Inflammatory macrophage (primary cell): ENCODE data around the gene TFF1.
"Not testable (repeated sequence)": the region's sequence is repeated elsewhere in the genome, so short reads cannot be mapped to it uniquely, and the experiment has no call there.

ENCODE experiments used
- DNase-seq, 2 donors: peaks; one replicate each; pipeline ENCODE4 v3.0.0-alpha.2; 2020 to 2022
- total RNA-seq, 18 experiments: gene quantifications; one replicate each; lab custom pipeline; 2026; ENCODE audit warnings: mixed read lengths in 6 of 18, inconsistent platforms in 2 of 18; lab: John Stamatoyannopoulos, UW

Gene TFF1
- 0 to 0.03 (median 0) reads per million in 18 experiments for total RNA-seq

DNA sequence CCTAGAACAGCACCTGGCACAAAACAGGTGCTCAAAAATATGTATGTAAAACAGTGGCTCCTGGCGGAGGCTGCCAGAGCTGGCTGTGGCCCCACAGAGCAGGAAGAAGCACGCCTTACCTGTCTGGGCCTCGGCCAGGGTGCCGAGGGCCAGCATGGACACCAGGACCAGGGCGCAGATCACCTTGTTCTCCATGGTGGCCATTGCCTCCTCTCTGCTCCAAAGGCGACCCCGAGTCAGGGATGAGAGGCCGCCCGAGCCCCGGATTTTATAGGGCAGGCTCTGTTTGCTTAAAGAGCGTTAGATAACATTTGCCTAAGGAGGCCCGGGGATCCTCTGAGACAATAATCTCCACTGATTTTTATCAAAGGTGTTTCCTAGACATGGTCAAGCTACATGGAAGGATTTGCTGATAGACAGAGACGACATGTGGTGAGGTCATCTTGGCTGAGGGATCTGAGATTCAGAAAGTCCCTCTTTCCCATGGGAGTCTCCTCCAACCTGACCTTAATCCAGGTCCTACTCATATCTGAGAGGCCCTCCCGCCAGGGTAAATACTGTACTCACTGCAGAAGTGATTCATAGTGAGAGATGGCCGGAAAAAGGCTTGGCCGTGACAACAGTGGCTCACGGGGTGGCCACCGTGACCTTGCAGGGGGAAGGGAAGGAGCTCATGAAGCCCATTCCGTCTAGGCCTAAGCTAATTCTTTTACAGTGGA is at the start of gene TFF1:
TFF1 (minus strand) TSS at position 244 of the 719 bp plus-strand sequence; CDS start at position 204, 40 bp downstream.
- no peak for DNase-seq

DNA sequence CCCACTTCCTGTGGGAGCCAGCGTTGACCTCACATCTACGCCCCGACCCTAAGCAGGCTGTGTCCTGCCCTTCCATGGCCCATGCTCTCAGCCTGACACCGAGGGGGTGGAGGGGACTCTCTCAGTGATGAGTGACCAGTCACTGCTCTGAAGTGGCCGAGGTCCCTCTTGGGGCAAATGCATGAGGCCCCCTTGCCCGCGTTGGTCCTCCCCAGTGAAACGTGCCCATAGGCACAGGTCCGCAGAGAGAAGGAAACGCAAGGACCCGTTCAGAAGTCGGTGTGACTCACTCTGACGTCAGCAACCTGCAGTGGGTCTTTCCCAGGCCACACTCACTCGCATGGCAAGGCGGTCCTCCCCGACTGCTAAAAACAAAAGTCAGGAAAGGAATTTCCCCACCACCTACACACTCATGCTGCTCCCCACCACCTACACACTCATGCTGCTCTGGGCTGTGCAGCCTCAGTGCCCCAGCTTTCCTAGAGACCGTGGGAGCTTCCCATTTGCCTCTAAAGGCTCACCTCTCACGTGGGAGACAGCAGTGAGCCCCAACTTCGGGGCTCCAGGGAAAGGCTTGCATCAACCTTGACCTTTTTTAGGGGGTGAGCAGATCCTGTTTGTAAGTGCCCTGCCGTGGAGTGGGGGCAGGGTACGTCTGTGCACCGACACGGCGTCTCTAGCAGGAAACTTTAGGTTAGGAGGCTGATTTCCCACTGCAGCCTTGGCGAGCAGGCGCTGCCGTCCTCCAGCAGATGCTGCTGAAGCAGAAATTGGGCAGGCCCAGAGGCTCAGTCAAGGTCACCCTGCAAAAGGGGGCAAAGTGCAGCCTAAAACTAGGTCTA is 48.8 kb upstream of the TFF1 start:
- DNase-seq = peak; percentile 38 to 83

DNA sequence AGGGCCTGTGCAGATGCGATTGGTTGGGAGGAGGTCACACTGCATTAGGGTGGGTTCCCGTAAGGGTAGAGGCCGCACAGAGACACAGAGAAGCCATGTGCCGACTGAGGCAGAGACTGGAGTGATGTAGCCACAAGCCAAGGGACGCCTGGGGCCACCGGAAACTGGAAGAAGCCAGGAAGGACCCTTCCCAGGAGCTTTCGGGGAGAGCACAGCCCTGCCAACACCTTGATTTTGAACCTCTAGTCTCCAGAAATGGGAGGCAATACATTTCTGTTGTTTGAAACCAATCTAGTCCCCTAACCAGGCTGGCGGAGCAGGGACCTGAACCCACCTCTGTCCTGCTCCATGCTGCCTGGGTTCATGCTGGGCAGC is 48.2 kb upstream of the TFF1 start:
- no peak for DNase-seq

DNA sequence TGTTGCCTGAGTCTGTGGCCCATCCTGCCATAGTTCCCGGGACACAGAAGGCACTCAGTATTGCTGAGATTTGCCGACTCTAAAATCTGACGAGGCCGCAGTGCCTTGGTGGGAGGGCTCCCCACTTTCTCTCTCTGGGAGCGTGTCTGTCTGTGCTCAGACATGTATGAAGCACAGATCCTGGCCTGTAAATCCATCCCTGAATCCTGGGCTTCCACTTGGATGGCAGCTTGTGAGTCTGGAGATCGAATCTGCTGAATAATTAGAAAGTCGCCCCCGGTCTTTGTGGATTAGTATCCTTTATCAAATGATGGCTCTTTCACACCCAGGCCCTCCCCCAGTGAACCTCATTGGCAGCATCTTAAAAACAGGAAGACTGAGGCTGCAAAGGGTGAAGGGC is 47.7 kb upstream of the TFF1 start:
- no peak for DNase-seq

DNA sequence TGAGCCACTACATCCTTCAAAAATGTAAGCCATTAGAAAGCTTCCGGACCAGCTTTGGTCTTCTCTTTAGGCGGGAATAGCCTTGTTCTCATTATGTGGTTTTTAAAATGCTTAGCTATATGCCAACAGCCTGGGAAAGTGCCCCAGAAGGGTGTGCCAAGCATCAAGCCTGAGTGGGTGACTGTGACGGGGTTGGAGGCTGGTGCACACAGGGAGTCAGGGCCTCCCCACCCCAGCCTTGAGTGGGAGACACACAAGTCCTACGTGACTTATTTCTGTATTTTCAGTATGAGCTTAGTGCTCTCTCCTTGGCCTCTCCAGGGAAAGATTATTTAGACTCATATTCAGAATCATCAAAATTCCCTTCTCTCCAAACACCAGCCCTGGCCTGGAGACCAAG is 47.2 kb upstream of the TFF1 start:
- DNase-seq = no peak

DNA sequence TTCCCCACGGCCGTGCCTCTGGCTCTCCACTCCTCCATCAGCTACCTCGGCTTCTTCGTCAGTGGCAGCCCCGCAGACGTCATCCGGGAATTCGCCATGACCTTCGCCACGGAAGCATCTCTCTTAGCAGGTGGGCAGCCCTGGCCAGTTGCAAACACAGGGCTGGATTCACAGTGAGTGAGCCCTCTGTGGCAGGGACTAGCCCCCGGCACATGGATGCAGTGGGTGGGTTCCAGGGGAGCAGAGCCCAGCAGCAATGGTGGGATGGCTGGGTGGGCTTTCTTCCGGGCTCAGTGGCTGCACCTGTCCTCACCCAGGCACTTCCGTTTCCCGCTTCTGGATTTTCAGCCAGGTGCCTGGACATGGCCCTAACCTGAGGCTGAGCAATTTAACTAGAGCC is 46.8 kb upstream of the TFF1 start:
- no peak for DNase-seq

DNA sequence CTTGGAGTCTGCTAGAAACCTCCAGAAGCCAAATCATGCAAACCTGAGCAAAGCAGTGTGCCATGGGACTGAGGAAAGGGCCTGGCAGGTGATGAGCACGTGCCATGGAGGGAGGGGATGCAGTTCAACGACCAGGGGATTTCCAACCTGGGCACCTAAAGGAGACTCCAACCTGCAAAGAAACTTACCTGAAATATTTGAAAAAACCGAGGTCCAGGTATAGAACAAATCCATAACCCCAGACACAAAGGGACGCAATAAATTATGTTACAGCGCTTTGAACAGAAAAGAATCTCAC is 46.2 kb upstream of the TFF1 start:
- no peak for DNase-seq

DNA sequence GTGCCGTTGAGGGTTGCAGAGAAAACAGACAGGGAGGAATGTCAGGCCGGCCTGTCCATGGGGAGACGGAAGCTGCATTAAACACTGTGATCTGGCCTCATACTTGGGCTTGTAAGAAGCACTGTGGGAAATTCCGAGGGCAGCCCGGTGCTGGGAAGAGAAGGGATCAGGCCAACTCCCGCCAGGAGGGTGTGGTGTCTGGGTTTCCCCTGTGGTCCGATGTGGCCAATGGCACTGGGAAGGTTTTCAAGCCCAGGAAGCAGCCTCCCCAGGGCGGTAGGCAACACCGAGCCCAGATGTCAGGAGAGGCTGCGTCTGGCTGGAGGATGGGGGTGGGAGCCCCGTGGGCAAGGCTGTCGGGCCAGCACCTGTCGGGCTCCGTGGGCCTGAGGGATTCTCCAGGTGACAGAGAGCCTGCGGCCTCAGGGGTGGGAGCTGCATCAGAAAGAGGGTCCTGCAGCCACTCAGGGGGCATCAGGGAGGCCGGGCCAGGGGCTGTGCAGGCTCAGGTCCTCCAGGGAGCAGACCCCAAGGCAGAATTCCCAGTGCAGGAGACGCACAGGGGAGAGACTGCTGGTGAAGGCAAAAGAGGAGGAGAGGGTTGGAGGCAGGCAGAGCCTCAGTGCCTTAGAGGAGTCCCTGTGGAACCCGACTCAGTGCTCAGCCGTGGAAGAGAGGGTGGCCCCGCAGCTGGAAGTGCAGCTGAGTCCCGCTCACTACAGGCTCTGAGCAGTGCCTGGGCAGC is 45.7 kb upstream of the TFF1 start:
- DNase-seq = no peak

DNA sequence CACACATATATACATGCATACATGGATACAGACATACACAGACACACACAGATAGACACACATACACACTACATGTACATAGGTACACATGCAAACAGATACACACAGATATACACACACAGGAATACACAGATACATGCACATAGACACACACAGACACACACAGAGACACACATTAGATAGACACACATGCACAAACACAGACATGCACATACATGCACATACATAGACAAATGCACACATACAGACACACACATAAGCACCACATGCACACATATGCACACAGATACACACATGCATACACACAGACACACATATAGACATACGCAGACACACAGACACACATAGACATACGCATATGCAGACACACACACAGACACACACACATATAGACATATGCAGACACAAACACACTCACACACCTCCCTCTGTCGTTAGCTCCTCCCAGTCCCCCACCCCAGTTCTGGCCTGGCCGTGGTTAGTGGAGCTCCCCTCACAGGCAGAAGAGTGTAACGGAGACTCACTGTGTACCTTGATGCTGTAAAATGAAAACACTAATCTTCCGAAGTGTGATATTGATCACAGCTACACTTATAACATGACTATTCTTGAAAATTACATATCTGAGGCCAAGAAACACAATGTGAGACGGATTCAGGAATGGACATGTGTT is 45.0 kb upstream of the TFF1 start:
- DNase-seq = no peak

DNA sequence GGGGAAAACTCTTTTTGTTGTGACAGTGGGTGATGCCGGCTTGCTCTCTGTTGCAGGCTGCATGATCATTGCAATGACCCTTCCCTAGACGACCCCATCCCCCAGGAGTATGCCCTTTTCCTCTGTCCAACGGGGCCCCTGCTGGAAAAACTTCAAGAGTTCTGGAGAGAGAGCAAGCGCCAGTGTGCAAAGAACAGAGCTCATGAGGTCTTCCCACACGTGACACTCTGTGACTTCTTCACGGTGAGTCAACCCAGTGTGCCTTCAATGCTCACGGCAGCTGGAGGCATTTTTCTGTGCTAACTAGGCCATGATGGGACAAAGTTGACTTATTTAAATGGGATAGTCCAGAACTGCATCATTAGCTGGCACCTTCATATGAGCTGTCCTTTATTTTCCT is 43.0 kb upstream of the TFF1 start:
- peak in 1 of 2 donors; percentile 17 for DNase-seq

DNA sequence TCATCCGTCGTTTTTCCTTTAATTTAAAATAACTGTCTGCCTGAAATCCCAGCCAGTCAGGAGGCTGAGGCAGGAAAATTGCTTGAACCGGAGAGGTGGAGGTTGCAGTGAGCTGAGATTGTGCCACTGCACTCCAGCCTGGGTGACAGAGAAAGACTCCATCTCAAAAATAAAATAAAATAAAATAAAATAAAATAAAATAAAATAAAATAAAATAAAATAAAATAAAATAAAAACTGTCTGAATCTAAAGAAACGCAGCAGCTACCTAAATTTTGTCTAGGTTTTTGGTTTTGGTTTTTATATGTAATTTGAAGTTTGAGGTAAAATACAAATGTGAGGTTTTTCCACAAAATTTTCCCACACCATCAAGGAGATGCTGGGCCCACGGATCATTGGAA is 42.4 kb upstream of the TFF1 start:
- not testable (repeated sequence) for DNase-seq

DNA sequence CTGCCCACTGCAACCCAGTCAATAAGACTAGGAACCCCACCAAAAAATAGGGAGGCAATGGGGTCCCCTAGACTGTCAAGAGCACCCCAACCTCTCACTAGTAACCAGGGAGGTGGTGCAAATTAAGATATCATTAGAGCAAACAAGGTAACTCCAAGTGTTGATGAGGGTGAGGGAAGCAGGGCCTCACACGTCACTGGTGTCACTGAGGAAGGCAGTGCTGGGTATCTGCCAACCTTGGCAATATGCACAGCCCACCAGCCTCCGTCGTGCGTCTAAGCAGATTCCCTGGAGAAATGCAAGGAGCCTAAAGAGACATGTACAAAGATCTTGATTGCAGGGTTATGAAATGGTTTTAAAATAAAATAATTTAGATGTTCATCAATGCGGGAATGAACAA is 41.1 kb upstream of the TFF1 start:
- DNase-seq = no peak

DNA sequence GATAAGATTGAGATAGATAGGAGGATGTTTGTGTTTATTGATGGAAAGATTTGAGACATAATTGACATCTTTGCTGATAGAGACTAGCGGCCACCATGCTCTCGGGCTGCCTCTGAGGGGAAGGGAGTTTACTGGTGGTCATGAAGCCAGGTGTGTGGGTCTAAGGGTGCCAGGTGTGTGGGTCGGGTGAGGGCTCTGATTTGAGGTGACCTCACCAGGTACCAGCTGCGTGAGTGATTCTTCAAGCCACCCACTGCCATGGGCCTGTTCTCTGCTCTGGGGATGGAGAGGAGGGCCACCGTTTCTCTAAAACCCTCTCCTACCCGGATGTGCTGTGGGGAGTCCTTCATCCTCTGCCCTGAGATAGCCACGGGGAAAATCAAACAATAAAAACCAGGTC is 40.5 kb upstream of the TFF1 start:
- no peak for DNase-seq

DNA sequence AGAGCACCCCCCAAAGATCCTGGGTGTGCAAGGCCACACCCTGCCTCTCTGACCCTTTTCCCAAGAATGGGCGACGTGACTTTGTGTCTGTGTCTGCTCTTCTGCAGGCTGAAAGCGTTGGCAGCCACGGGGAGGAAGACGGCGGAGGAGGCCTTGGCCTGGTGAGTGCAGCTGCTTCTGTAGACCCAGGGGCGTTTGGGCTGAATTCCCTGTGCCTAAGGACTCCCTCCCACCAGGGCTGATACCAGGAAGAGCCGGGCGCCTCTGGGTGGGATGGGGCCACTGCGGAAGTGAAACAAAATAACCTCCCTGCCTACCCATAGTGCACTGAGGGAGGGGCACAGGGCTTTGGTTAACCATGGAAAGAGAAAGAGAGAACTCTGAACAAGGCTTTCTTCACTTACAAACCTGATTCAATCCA is 39.9 kb upstream of the TFF1 start:
- peak; percentile 14 to 25 for DNase-seq

DNA sequence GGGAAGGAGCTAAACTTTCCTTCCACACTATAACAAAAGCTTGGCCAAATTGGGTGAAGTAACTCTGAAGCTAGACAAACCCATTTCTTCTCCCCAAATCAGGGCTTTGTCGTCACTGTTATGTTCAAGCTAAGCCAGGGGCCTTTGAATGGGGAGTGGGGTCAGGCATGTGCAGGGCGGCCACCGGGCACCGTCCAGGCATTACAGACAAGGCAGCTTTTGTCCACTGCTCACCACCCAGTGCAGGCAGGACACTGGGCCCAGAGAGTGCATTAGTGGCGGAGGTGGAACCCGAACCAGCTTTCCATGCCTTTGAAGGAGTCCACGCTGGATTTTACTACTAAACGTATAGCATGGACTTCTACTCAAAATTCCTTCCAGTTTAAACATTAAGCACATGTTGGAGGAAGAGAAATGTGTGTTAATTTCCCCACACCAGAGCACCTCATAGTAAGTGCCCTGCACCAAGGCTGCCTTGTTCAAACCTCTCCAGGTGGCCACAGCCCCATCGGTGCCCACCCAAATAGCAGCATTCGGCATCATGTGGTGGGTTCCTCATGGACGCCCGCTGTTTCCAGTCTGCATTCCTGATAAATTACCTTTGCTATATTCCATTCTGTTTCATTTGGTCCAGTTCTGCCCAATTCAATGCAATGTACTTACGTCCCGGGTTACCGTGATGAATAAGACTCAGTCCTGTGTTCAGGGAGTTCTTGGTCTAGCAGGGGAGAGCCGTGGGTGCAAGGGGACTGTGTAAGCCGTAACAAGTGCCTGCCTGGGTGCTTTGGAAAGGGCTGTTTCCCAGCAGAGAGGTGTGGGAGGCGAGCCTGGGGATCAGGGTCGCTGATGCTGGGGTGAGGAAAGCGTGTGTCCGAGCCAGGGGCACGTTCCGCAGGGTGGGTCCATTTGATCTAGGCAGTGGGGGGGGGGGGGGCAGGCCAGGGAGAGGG is 39.0 kb upstream of the TFF1 start:
- no peak for DNase-seq

DNA sequence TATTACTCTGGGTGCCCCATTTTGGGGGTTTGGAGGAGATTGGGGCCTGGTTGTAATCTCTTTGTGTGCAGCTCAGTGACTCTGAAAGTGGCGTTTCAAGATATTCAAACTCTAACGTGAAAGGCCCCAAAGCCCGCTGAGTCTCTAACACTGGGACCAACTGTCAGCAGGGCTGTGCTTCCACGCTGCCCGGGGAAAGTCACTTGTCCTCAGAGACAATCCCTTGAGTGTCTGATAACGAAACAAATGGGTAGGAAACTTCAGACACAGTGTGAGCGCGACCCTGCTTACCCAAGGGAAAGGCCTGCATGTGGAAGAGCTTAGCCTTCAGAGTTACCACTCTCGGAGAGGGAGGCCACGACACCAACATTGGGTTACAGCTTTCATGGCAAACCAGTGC is 38.2 kb upstream of the TFF1 start:
- no peak for DNase-seq

DNA sequence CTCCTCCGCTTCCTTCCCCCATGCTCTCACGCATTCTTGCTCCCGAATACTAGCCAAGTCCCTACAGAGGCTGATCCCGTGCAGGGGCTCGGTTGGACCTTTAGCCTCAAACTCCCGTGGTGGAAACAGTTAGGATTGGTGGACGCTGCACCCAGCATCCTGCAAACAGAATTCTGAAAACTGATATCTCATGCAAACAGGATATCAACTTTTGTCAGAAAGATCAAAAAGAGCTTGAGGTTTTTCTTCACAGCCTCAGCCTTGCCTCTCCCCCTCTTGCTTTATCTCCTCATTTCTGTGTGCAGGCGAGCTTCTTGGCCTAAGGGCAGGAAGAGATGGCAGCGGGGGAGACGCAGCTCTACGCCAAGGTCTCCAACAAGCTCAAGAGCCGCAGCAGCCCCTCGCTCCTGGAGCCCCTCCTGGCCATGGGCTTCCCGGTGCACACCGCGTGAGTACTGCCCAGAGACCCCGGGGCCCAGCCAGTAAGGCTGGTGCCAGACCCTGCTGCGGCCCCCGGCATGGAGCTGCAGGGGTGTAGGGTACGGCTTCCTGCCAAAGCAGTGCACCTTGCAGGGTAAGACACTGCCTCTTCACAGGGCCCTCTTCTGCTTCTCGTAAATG is 37.4 kb upstream of the TFF1 start, which contains the start of gene UBASH3A:
UBASH3A (plus strand) TSS at position 292 of the 621 bp plus-strand sequence; CDS start at position 336, 44 bp downstream.
- no peak for DNase-seq

DNA sequence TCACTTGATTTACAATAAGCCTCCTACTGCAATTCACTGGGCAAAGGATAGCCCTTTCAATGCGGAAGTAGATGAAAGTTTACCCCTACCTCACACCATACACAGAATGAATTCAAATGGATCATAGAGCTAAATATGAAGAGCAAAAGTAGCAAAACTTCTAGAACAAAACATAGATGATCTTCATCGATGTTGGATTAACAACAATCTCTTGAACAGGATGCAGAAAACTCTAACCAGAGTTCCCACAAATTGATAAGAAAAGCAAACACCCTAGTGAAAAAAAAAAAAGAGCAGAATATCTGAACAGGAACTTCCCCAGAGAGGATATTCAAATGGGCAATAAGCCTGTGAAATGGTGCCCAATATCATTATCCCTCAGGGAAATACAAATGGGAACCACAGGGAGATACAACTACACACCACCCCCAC is 35.5 kb upstream of the TFF1 start:
- no peak for DNase-seq

DNA sequence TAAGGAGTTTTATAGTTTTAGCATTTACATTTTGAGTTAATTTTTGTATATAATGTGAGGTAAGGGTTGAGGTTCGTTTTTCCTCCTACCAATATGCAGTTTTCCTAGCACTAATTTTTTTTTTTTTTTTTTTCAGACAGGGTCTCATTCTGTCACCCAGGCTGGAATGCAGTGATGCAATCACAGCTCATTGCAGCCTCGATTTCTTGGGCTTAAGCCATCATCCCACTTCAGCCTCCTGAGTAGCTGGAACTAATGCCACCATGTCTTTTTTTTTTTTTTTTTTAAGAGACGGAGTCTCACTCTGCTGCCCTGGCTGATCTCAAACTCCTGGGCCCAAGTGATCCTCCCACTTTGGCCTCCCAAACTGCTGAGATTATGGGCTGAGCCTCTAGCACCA is 34.8 kb upstream of the TFF1 start:
- no peak for DNase-seq

DNA sequence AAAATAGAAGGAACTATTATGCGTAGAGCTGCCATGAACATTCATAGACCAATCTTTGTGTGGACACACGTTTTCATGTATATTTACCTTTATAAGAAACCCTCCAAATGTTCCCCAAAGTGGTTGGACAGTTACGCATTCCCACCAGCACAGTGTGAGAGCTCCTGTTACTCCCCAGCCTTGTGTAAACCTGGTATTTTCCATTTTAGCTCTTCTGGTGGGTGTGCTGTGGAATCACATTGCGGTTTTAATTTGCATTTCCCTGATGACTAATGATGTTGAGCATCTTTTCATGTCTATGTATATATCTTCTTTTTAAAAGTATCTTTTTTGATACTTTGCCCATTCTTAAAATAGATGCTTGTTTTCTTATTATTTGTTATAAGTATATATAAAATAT is 34.2 kb upstream of the TFF1 start:
- no peak for DNase-seq

DNA sequence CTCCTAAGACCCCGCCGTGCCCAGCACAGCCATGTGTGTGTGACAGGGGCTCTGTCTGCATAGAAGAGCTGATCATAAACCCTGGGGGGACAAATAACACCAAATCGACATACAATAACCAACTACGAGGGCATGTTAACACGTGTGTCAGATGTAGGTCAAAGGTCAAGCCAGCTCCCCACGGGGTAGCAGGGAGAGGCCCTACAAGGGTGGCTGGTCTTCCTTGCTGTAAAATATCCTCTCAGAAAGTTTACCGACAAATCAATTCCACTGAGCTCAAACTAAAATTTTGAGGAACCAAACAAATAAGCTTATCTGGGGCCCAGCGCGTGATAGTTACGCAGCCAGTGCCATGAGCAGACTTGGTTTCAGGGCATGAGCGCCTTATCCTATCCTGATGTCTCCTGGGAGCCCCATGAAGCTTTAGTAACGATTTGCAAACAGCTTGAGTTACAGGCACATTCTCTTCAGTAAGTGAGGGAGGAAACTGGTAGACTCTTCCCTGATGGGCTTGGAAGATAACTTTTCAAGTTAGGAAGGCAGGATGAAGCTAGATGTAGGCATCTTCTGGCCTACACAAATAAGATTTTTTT is 32.2 kb upstream of the TFF1 start:
- no peak for DNase-seq
